LHCN-M2 (cell line): ENCODE measurements around the gene MGMT. TPM values are rescaled to one million over a fixed set of nuclear protein-coding genes. Genes with fewer than 3 reads are reported as not detected.

Source experiments
- DNase-seq: peaks from one replicate; pipeline ENCODE4 v3.0.0-alpha.2; 2012; ENCODE audit warnings: low read depth
- total RNA-seq: library from RNA; depleted of rRNA; stranded (reverse); fragments of >200 nt; gene quantifications from 2 replicates; pipeline ENCODE4 v1.2.3, GENCODE V29; 2014

The MGMT gene
- total RNA-seq, 1 experiment from 2014 or later, result 33.2 TPM

DNA sequence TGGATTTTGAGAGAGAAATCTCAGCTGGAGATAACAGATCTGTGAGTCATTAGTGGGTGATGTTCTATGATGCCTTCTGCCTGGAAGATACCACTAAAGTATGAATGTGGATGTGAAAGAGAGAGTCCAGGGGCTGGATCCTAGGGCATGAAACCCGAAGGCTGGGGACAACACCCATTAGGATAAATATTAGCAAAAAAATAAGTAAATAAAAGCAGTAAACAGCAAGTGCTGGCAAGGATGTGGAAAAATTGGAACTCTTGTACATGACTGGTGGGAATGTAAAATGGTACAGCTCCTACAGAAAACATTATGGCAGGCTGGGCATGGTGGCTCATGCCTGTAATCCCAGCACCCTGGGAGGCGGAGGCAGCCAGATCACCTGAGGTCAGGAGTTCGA, 16.6 kb upstream of the MGMT start:
- DNase-seq, result no peak

DNA sequence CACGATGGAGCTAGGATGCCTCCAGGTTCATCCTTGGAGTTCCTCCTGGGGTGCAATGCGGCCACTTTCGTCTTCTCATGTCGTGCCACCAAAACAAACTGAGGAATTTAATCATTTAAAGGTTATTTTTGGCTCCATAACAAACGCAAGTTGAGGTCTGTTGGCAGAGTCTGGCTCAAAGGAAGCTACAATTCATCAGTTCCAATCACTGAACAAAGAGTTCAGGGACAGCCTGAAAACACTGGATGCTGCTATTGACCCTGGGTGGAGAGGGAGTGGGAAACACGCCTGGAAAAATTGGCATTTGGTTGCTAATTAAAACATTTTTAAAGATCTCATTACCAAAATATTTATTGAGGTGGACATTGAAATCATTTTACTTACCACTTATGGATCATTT, 11.4 kb upstream of the MGMT start:
- DNase-seq, result no peak

DNA sequence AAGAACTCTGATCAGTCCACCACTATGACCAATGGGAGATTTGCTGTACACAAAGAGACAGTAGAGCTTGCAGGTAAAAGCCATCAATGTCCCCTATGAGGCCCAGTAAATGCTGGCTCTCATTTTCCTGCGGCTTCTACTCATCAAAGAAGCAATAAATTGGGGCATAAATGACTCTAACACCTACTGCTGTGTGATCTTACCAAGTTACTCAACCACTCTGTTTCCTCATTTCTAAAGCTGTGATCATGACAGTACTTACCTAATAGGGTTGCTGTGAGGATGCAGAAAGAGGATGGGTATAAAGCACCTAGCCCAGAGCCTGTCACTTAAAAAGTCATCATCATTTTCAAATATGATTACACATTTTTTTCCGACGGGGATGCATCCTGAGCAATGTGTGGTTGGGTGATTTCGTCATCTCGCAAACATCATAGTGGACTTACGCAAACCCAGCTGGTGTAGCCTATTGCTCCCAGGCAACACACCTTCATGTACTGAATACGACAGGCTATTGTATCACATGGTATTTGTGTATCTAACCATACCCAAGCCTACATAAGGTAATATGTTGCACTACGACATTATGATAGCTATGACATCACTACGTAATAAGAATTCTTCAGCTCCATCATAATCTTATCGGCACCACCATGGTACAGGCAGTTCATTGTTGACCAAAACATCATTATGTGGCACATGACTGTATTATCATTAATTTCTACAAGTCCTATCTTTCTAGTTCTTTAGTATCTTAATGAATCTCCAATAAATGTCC, 7.1 kb upstream of the MGMT start:
- peak; percentile 4 for DNase-seq

DNA sequence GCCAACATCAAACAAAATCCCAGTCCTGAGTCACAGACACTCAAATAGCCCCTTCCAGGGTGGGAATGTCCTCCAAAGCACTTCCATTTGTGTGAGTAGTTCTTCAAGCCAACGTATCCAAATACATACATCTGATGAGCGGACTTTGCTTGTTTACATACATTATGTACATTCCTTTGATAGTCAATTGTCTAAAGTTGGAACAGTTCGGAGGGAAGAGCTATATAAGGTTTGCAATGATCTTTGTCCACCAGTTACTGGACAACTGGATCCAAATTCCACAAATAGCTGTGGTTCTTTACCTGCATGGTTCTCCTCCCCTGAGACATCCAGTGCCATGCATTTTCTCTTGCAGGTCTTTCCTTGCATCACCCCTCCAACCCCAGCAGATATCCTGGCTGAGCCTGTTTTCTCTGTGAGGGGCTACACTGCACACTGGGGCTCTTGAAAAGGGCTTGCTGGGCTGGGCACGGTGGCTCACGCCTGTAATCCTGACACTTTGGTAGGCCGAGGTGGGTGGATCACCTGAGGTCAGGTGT, 4.7 kb upstream of the MGMT start:
- no peak for DNase-seq

DNA sequence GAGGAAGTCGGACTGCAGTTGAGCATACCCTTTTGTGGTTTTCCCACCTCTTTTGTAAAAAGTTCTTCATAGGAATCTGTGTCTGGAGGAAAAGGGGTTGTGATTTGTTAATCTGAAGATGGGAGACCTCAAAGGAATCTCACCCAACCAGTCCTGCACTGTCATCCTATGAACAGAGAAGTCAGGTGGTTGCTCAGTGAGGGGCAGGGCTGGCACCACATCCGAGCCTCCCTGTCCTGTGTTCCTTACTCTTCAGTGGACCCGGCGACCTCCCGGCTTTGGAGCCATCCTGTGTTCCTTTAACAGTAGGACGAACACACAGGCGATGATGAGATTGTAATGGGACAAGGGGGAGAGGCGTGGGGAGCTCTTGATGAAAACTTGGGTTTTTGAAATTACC, 2.8 kb upstream of the MGMT start:
- no peak for DNase-seq

DNA sequence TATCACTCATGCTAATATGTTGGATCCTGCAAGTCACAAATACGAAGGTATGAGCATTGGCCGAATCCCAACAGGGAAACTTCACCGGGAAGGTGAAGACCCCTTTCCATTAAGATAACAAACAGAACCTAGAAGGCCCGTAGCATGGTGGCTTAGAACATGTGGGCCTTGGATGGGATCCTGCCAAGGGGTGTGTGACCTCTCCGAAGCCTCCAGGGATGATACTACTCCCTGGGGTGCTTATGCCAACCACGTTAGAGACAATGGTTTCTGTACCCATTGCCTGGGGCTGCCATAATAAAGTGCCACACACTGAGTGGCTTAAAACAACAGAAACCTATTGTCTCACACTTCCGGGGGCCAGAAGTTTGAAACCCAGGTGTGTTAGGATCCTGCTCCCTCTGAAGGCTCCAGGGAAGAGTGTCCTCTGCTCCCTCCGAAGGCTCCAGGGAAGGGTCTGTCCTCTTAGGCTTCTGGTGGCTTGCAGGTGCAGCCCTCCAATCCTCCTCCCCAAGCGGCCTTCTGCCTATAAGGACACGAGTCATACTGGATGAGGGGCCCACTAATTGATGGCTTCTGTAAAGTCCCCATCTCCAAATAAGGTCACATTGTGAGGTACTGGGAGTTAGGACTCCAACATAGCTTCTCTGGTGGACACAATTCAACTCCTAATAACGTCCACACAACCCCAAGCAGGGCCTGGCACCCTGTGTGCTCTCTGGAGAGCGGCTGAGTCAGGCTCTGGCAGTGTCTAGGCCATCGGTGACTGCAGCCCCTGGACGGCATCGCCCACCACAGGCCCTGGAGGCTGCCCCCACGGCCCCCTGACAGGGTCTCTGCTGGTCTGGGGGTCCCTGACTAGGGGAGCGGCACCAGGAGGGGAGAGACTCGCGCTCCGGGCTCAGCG, 992 bp upstream of the MGMT start:
- DNase-seq, result no peak

DNA sequence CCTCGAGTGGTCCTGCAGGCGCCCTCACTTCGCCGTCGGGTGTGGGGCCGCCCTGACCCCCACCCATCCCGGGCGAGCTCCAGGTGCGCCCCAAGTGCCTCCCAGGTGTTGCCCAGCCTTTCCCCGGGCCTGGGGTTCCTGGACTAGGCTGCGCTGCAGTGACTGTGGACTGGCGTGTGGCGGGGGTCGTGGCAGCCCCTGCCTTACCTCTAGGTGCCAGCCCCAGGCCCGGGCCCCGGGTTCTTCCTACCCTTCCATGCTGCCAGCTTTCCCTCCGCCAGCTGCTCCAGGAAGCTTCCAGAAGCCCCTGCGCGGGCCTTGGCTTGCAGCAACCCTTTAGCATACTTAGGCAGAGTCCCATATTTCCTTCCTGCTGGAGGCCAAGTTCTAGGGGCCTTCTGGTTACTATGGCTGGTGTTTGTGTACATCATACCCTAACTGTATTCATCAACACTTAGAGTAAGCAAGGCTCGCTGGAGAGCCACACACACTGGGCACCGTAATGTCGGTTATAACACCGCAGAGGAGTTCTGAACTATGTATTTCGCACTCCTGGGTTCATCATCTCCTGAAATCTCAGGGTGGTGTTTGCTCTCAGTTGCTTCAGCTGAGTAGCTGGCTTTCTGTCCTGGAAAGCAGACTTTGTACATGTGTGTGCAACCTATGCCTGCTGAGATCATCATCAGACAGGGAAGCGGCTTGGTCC, 471 bp downstream of the MGMT start:
- DNase-seq, result peak; percentile 9

DNA sequence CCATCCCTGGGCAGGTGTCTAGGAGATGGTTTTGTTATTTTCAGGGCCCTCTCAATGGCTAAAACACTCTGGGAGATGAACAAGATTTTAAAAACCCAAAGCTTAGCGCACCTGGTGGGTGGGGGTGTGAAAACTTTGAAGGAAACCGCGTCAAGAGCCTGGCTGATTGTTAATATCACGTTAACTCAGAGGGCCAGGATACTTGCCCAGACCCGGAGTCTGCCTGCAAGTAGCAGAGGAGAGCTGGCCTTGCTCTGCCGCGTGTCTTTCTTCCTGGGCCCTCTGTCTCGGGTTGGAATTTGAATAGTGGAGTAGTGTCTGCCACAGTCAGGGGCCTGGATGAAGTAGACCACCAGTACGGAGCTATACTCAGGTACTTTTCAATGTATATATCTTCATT, 1.1 kb downstream of the MGMT start:
- no peak for DNase-seq

DNA sequence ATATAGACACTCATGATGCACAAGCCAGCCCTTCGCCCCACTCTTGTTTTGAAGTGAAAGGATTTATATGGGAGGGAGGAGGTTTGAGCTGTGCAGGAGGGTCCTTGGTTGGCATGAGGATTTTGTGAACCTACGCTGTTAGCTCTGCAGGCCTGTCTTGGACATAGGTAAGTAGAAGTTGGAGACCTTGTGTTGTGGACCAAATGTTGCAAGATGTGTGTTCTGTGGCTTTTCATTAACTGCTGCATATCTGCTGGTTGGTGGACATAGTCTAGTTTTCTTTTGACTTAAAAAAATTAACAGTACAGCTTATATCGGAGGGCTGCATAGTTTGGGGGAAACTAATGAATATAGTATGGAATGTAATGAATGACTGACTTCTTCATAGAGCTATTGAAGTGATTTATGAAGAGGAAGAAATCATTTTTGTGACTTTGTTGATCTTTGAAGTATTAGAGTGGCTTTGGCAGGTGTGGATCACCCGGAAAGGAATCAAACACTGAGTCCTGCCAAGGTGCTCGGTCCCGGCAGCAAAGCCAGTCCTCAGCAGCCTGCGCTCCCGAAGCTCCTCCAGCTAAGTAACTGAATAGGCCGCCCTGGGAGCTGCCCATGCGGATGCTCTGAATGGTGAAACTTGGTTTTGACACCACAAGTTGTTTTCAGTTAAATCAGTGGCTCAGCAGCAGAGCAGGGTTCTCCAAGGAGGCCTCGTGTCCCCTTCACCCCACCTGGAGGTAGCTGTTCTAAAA, 3.2 kb downstream of the MGMT start:
- no peak for DNase-seq

DNA sequence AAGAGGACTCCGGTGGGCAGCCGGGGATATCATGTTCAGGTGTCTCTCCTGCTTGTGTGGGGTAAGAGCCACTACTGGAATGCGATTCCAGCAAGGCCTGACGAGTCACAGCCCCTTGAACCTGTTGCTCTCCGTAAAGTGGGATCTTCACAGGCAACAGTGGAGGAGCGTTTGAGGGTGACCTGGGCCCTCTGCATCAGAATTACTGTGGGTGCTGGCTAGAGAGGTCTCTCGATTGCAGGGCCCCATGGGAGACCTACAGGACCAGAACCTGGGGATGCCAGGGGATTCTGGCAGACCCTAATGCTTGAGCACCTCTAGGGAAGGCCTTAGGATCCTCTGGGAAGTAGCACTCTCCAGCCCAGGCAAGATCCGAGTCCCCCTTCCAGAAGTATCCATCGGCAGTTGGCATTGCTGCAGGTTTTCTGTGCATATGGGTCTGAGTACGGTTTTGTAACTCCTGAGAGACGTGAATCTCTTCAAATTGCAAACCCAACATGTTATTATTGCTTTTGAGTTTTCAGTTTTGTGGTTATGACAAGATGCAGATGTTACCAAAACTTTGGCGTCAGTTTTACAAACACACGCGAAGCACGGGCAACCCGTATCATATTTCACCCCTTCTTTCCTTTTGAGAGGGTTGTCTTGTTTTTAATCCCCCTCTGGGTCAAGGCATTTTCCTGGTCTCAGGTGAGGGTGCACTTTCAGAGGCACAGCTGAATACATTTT, 4.6 kb downstream of the MGMT start:
- no peak for DNase-seq

DNA sequence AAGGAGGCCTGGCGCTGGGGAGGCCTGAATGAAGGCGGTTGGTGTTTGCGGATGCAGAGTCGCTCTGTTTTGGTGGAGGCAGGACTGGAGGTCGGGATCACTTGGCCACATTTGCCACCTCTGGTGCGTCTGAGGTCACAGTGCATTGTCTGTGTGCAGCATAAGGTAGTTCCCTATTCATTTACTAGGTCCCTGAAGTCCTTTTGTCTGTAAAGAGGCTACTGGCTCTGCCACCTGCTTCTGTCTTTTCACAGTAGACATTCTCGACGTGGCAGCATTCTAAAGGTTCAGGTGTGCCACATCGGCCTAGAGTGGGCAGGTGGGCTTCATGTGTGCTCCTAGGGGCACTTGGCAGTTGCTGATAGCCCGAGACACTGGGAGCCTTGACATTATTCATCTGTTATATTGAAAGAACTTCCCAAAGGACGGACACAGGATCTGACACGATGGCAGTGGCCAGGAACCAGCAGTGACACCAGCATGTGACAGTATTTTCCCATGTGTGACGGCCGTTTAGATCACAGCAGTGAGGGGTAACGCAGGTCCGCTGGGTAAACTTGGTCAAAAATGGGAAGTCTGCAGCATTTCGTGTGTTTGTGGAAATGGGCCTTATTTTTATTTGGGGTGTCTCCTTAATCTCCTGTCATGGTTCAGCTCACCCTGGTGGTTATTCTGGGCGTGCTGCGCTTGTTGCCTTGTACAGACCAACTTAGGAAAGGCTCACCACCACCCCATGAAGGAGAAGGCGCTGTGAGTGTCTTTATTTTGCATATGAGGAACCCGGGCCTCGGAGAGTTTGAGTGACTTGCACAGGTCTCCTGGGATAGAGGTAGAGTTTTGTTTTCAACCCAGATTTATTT, 5.9 kb downstream of the MGMT start:
- DNase-seq, result no peak

DNA sequence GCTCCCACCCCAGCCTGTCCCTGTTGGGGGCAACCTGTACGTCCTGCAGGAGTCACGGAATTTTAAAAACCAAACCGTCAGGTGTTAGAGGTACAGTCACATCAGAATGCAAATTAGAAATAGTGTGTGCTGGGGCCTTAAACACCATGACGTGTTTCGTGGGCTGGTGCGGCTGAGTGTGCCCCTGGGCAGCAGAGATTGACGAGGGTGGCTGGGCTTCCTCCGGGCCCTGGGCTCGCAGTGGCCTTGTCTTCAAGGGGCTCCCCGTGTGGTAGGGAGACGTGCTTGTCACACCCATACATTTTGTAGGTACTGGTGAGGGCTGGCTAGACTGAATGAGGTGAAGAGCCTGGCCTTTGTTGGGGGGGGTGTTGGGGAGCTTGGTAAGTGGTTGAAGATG, 7.6 kb downstream of the MGMT start:
- no peak for DNase-seq

DNA sequence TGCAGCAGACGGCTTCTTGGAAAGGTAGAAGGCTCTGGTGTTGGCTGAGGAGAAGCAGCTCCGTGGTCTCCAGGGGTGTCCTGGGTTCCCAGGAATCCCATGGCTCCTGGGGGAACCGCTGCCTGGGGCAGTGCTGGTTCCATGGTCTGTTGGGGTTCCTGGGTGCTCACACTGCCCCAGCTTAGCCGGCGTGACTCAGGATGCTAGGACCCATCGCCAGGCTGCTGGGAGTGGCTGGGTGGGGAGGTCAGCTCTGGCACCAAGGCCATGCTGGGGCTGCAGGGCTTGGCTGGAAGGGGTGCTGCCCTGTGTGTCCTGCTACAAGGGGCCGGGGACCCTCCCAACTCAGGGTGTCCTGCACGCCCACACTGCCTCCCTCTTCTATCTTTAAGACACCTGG, 9.4 kb downstream of the MGMT start:
- no peak for DNase-seq

DNA sequence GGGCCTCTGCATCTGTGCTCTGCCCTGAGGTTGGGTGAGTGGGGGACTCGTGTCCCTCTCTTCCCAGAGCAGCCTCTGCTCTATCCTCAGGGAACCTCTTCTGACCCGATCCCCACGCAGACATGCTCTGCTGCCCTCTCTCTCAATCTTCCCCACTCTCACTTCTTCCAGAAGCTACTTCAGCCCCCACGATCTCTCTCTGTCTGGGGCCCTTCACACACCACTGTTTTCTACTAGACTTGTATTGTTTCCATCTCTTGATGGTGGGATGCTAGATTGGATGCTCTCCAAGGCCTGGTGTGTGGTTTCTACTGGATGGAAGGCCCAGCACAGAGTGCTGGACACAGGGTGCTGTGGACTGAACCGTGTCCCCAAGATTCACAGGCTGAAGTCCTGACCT, 10.0 kb downstream of the MGMT start:
- no peak for DNase-seq

DNA sequence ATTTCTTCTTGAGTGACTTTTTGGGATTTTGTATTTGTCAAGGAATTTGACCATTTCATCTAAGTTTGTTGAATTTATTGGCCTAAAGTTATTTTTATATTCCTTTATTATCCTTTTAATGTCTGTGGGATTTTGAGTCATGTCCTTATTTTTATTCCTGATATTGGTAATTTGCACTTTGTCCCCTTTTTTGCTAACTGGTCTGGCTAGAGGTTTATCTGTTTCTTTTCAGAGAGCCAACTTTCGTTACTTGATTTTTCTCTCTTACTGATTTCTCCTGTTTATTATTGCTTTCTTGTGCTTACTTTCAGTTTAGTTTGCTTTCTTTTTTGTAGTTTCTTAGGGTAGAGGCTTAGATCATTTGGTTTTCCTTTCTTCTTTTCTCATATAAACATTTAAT, 14.6 kb downstream of the MGMT start:
- no peak for DNase-seq

DNA sequence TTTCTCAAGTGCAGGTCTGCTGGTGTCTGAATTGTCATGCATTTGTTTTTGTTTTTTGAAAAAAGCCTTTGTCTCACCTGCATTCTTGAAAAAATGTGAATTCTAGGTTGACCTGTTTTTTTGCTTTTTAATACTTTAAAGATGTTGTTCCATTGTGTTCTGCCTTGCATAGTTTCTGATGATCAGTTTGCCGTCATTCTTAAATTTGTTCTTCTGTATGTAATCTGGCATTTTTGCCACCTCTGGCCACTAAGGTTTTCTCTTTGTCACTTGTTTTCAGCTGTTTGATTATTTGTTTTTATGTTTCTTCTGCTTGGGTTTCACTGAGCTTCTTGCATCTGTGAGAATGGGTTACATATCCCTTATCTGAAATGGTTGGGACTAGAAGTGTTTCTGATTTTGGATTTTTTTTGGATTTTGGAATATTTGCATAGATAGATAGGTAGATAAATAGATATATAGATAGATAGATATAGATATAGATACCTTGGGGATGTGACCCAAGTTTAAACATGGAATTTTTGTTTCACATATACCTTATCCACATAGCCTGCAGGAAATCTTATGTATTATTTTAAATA, 16.5 kb downstream of the MGMT start:
- DNase-seq, result peak; percentile 8

DNA sequence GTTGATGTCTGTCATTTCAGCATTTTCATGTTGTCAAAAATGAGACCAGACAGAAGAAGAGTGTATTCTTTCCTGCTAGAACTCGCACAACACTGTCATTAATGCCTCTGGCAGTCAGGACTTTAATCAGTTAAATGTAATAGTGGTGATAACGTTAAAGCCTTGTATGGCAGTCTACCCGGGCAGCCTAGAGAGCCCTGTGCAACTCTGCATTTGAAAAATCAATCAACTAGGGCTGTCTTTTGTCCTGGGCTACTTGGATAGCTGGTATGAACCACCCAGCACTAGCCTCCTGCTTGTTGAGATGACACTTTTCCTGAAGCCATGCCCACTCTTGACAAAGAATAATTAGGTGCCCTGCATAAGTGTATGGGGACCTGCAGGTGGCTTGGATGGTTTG, 19.8 kb downstream of the MGMT start:
- no peak for DNase-seq

DNA sequence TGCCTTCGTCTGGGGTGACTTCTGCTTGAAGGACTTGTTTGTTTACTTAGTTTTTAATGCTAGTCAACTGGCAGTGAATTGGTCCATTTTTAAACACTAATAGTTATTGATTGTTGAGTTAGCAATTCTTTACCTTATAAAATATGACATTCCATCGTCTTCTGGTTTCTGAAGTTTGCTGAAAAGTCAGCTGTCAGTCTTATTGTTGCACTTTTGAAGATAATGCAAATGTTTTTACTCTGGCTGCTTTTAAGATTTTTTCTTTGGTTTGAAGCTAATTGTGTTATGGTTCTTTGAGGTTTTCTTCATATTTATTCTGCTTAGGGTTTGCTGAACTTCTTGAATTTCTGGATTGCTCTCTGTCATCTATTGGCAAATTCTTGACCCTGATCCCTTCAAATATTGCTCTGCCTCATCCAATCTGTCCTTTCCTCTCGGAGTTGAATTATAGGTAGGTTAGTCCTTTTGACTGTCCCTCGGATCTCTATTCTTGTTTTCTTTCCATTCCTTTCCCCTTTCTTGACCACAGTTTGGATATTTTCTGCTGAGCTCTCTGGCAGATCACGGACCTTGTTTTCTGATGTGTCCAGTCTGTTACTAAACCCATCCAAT, 24.2 kb downstream of the MGMT start:
- peak; percentile 23 for DNase-seq

DNA sequence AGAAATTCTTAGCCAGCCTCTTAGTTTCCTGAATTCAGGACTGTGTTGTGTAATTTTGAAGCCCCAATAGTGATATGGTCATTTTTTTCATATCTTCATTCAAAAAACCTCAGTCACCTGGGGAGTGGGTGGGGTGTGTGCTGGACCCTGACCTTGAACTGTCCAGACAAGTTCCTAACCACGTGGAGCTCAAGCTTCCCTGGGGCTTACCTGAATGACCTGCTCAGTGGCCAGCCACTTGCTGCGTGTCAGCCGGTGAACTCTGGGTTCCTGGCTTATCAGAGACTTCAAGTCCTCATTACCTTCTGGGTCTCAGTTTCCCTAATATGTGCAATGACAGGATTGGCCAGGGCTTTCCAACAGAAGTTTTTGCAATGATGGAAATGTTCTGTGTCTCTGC, 27.1 kb downstream of the MGMT start:
- DNase-seq, result no peak
